Neuronal stem cell (in vitro differentiated cells): ENCODE measurements around the gene DMGDH.

Experiments used
- DNase-seq: peaks from one replicate; pipeline ENCODE4 v3.0.0-alpha.2; 2013; ENCODE audit warnings: low spot score
- H2AFZ ChIP-seq: one replicate; pipeline ENCODE4 v1.6.1; 2013; ENCODE audit warnings: mild to moderate bottlenecking, low read length, inconsistent platforms
- H2AK5ac ChIP-seq: 2 replicates; pipeline ENCODE4 v1.6.1; 2013; ENCODE audit warnings: low read depth, mild to moderate bottlenecking, inconsistent platforms, low read length, moderate library complexity, mixed read lengths
- H2BK120ac ChIP-seq: 2 replicates; pipeline ENCODE4 v1.6.1; 2013; ENCODE audit warnings: low read depth, mild to moderate bottlenecking, inconsistent platforms, low read length, moderate library complexity, mixed read lengths
- H2BK12ac ChIP-seq: one replicate; pipeline ENCODE4 v1.6.1; 2013; ENCODE audit warnings: low read length, inconsistent platforms
- H2BK15ac ChIP-seq: 2 replicates; pipeline ENCODE4 v1.6.1; 2013; ENCODE audit warnings: mild to moderate bottlenecking, low read length, inconsistent platforms, mixed read lengths
- H2BK5ac ChIP-seq: one replicate; pipeline ENCODE4 v1.6.1; 2013; ENCODE audit warnings: inconsistent platforms, mild to moderate bottlenecking, low read length, moderate library complexity
- H3K14ac ChIP-seq: one replicate; pipeline ENCODE4 v1.6.1; 2013; ENCODE audit warnings: low read length, inconsistent platforms
- H3K18ac ChIP-seq: 2 replicates; pipeline ENCODE4 v1.6.1; 2013; ENCODE audit warnings: low read length, inconsistent platforms
- H3K23ac ChIP-seq: 2 replicates; pipeline ENCODE4 v1.6.1; 2013; ENCODE audit warnings: low read depth, mild to moderate bottlenecking, mixed read lengths, low read length, inconsistent platforms; ENCODE audit not compliant: poor library complexity
- H3K27ac ChIP-seq: replicated peaks from 3 replicates; pipeline ENCODE4 v1.5.1; 2013; ENCODE audit warnings: low read length, inconsistent platforms
- H3K27me3 ChIP-seq, 3 experiments: 2 replicates each; pipeline ENCODE4 v1.6.1; 2013; ENCODE audit warnings: low read length in 3 of 3, mild to moderate bottlenecking in 2 of 3, inconsistent platforms in 1 of 3, low read depth in 1 of 3, mixed read lengths in 1 of 3, moderate library complexity in 1 of 3; ENCODE audit not compliant: control insufficient read depth in 3 of 3, insufficient read depth in 3 of 3
- H3K36me3 ChIP-seq, 2 donors: replicated peaks in 1 of 2; 2 replicates each; pipeline ENCODE4 v1.6.1; 2013; ENCODE audit warnings: low read length in 2 of 2; ENCODE audit not compliant: control insufficient read depth in 2 of 2, insufficient read depth in 2 of 2
- H3K4ac ChIP-seq: 2 replicates; pipeline ENCODE4 v1.6.1; 2013; ENCODE audit warnings: inconsistent platforms, mild to moderate bottlenecking, low read length, moderate library complexity
- H3K4me1 ChIP-seq, 2 donors: 1 replicate in 1 of 2; 2 replicates in 1 of 2; pipeline ENCODE4 v1.6.1; 2013; ENCODE audit warnings: low read length in 2 of 2, low read depth in 1 of 2; ENCODE audit not compliant: control insufficient read depth in 2 of 2, insufficient read depth in 1 of 2
- H3K4me2 ChIP-seq: one replicate; pipeline ENCODE4 v1.6.1; 2013; ENCODE audit warnings: mild to moderate bottlenecking, low read length, inconsistent platforms; ENCODE audit not compliant: insufficient read depth, poor library complexity, severe bottlenecking
- H3K4me3 ChIP-seq, 2 donors: 2 replicates each; pipeline ENCODE4 v1.5.1; 2013; ENCODE audit warnings: low read length in 2 of 2, mild to moderate bottlenecking in 2 of 2, inconsistent platforms in 1 of 2, moderate library complexity in 1 of 2
- H3K79me1 ChIP-seq: one replicate; pipeline ENCODE4 v1.6.1; 2013; ENCODE audit warnings: low read depth, mild to moderate bottlenecking, inconsistent platforms, low read length, moderate library complexity
- H3K9ac ChIP-seq: one replicate; pipeline ENCODE4 v1.6.1; 2013; ENCODE audit warnings: mild to moderate bottlenecking, low read depth, low read length, inconsistent platforms; ENCODE audit not compliant: poor library complexity
- H3K9me3 ChIP-seq, 2 donors: replicated peaks in 1 of 2; 2 replicates each; pipeline versions ENCODE3 to v1.6.1; 2013; ENCODE audit warnings: low read length in 2 of 2, mild to moderate bottlenecking in 2 of 2, inconsistent platforms in 1 of 2, low read depth in 1 of 2, mixed read lengths in 1 of 2, moderate library complexity in 1 of 2; ENCODE audit not compliant: control insufficient read depth in 2 of 2, insufficient read depth in 1 of 2
- H4K8ac ChIP-seq: one replicate; pipeline ENCODE4 v1.6.1; 2013; ENCODE audit warnings: low read depth, mild to moderate bottlenecking, inconsistent platforms, low read length, moderate library complexity
- H4K91ac ChIP-seq: one replicate; pipeline ENCODE4 v1.6.1; 2013; ENCODE audit warnings: low read length, low read depth, mild to moderate bottlenecking, inconsistent platforms; ENCODE audit not compliant: poor library complexity
- WGBS, 2 donors: extraction: QIAGEN DNeasy Blood & Tissue Kit; methylation state at CpG; one replicate each; pipeline ENCODE4 v1.1.7; 2013; ENCODE audit warnings: missing lambda C conversion rate in 2 of 2, mixed read lengths in 1 of 2; ENCODE audit not compliant: insufficient read length in 2 of 2, insufficient replicate concordance in 1 of 2; ENCODE audit errors: extremely low coverage in 2 of 2; 5-methylcytosine and 5-hydroxymethylcytosine counted together

The DMGDH gene

GRCh38 chr5:78995521-78996007 lies 73.9 kb downstream of the DMGDH start:
- H2AFZ ChIP-seq = no peak overlapping the region
- peaks cover 0 to 3% (median 0%) of the 10 kb centered on the region in 3 experiments for H3K27me3 ChIP-seq
- H2BK5ac ChIP-seq = no peak overlapping the region
- H3K4me2 ChIP-seq = no peak overlapping the region
- no peak overlapping the region for H4K91ac ChIP-seq
- no peak overlapping the region for H2BK15ac ChIP-seq
- H3K4me3 ChIP-seq = no peak overlapping the region
- H3K36me3 ChIP-seq = no peaks in the 10 kb centered on the region
- no peaks in the 10 kb centered on the region for H3K4me1 ChIP-seq
- H3K27ac ChIP-seq = no peak overlapping the region
- no peaks in the 10 kb centered on the region for H3K79me1 ChIP-seq
- no peak overlapping the region for H2AK5ac ChIP-seq
- H4K8ac ChIP-seq = no peak overlapping the region
- no peak for DNase-seq
- H2BK120ac ChIP-seq = no peak overlapping the region
- WGBS, 2 donors = no CpG with 5 or more reads among the region's 2 CpGs
- H3K4ac ChIP-seq = no peak overlapping the region
- peaks cover 0 to 2% of the 10 kb centered on the region in 2 donors for H3K9me3 ChIP-seq
- H3K9ac ChIP-seq = no peak overlapping the region
- H2BK12ac ChIP-seq = no peak overlapping the region
- H3K23ac ChIP-seq = no peak overlapping the region
- H3K18ac ChIP-seq = no peak overlapping the region
- H3K14ac ChIP-seq = no peak overlapping the region

DNA sequence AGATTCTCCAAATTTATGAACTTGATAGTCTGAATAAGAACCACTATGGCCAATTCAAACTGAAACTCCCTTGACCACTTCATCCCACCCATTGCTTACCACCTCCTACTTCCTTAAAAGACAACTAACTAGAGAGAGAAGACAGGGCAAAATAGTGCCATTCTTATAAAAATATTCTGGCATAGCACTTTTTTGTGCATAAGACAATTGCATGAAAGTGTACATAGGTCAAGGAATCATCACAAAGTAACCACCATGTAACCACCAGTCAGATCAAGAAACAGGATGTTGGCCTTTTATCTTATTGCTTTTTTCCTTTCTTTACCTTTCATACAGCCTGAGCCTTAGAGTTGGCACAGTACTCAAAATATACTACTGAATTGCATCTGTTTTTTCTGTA lies 76.3 kb downstream of the DMGDH start:
- no peak overlapping the region for H2AK5ac ChIP-seq
- no peaks in the 10 kb centered on the region for H3K4me1 ChIP-seq
- no peak overlapping the region for H4K8ac ChIP-seq
- DNase-seq = no peak
- peaks cover 0 to 3% (median 0%) of the 10 kb centered on the region in 3 experiments for H3K27me3 ChIP-seq
- no peak overlapping the region for H3K4ac ChIP-seq
- H4K91ac ChIP-seq = no peak overlapping the region
- no peak overlapping the region for H3K9ac ChIP-seq
- no peak overlapping the region for H2BK120ac ChIP-seq
- H3K18ac ChIP-seq = no peak overlapping the region
- no peak overlapping the region for H3K4me3 ChIP-seq
- H3K23ac ChIP-seq = no peak overlapping the region
- no peak overlapping the region for H3K4me2 ChIP-seq
- no peaks in the 10 kb centered on the region for H3K79me1 ChIP-seq
- H2BK15ac ChIP-seq = no peak overlapping the region
- no peak overlapping the region for H2BK12ac ChIP-seq
- no peak overlapping the region for H2BK5ac ChIP-seq
- H3K27ac ChIP-seq = no peak overlapping the region
- no peak overlapping the region for H2AFZ ChIP-seq
- H3K9me3 ChIP-seq = peaks cover 0 to 2% of the 10 kb centered on the region in 2 donors
- no peak overlapping the region for H3K14ac ChIP-seq
- no peaks in the 10 kb centered on the region for H3K36me3 ChIP-seq

GRCh38 chr5:78992146-78992545 lies 77.3 kb downstream of the DMGDH start:
- no peak overlapping the region for H3K9ac ChIP-seq
- no peak overlapping the region for H3K23ac ChIP-seq
- no peak overlapping the region for H4K91ac ChIP-seq
- H3K27ac ChIP-seq = no peak overlapping the region
- H3K79me1 ChIP-seq = no peaks in the 10 kb centered on the region
- H2AFZ ChIP-seq = no peak overlapping the region
- H2BK5ac ChIP-seq = no peak overlapping the region
- no CpG with 5 or more reads among the region's 2 CpGs for WGBS, 2 donors
- H3K18ac ChIP-seq = no peak overlapping the region
- no peak overlapping the region for H4K8ac ChIP-seq
- no peak overlapping the region for H2BK120ac ChIP-seq
- no peak overlapping the region for H2AK5ac ChIP-seq
- H3K4me1 ChIP-seq = no peaks in the 10 kb centered on the region
- H3K4me2 ChIP-seq = no peak overlapping the region
- no peak overlapping the region for H3K4ac ChIP-seq
- H2BK15ac ChIP-seq = no peak overlapping the region
- H3K14ac ChIP-seq = no peak overlapping the region
- no peak for DNase-seq
- no peaks in the 10 kb centered on the region for H3K36me3 ChIP-seq
- H3K4me3 ChIP-seq = no peak overlapping the region
- H2BK12ac ChIP-seq = no peak overlapping the region
- peaks cover 0 to 2% of the 10 kb centered on the region in 2 donors for H3K9me3 ChIP-seq
- H3K27me3 ChIP-seq = peaks cover 0 to 3% (median 0%) of the 10 kb centered on the region in 3 experiments

GRCh38 chr5:78989080-78989479 lies 80.4 kb downstream of the DMGDH start:
- no peak overlapping the region for H3K4me2 ChIP-seq
- no peak overlapping the region for H2BK15ac ChIP-seq
- no peak overlapping the region for H2BK12ac ChIP-seq
- H2BK5ac ChIP-seq = no peak overlapping the region
- no peak overlapping the region for H3K4me3 ChIP-seq
- no peak overlapping the region for H3K23ac ChIP-seq
- no peak overlapping the region for H3K18ac ChIP-seq
- H3K4ac ChIP-seq = no peak overlapping the region
- H3K27me3 ChIP-seq = no peaks in the 10 kb centered on the region
- H2AK5ac ChIP-seq = no peak overlapping the region
- no CpG with 5 or more reads among the region's 12 CpGs for WGBS, 2 donors
- no peaks in the 10 kb centered on the region for H3K9me3 ChIP-seq
- H3K9ac ChIP-seq = no peak overlapping the region
- no peak for DNase-seq
- no peaks in the 10 kb centered on the region for H3K79me1 ChIP-seq
- H4K8ac ChIP-seq = no peak overlapping the region
- H2AFZ ChIP-seq = no peak overlapping the region
- H3K14ac ChIP-seq = no peak overlapping the region
- no peak overlapping the region for H4K91ac ChIP-seq
- no peak overlapping the region for H2BK120ac ChIP-seq
- no peak overlapping the region for H3K27ac ChIP-seq
- no peaks in the 10 kb centered on the region for H3K36me3 ChIP-seq
- peaks cover 5 to 8% of the 10 kb centered on the region in 2 donors for H3K4me1 ChIP-seq
